PC-3 (cell line): Measurements from ENCODE around the gene MANBA.
"Not testable (repeated sequence)": the region's sequence is repeated elsewhere in the genome, so short reads cannot be mapped to it uniquely, and the experiment has no call there.

Experiments used
- EZH2phosphoT487 ChIP-seq: fragments of 300-600 bp; sonication (generic); IDR thresholded peaks from 2 replicates; pipeline ENCODE4 v1.6.1; 2018; ENCODE audit warnings: mild to moderate bottlenecking, antibody characterized with exemption, low read length, borderline replicate concordance
- TF ChIP-seq, protein P1 (sequence below): fragments of 300-600 bp; sonication (generic); conservative IDR thresholded peaks from 2 replicates; pipeline ENCODE4 v1.5.1; 2017; ENCODE audit warnings: antibody characterized with exemption, low read depth, mild to moderate bottlenecking, low read length

DNA sequence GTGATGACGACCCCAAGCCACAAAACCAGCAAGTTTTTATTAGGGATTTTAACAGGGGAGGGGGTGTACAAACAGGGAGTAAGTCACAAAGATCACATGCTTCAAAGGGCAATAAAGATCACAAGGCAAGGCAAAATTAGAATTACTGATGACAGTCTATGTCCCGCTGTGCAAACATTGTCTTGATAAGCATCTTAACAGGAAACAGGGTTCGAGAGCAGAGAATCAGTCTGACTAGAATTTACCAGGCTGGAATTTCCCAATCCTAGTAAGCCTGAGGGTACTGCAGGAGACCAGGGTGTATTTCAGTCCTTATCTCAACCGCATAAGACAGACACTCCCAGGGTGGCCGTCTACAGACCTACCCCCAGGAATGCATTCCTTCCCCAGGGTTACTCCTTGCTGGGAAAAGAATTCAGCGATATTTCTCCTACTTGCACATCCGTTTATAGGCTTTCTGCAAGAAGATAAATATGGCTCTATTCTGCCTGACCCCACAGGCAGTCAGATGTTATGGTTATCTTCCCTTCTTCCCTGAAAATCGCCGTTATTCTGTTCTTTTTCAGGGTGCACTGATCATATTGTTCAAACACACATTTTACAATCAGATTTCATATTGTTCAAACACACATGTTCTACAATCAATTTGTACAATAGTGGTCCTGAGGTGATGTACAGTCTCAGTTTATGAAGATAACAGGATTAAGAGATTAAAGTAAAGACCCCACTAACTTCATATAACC lies 41.8 kb downstream of the MANBA start:
- TF ChIP-seq EZH2phosphoT487: not testable (repeated sequence)
- TF ChIP-seq, protein P1, sequence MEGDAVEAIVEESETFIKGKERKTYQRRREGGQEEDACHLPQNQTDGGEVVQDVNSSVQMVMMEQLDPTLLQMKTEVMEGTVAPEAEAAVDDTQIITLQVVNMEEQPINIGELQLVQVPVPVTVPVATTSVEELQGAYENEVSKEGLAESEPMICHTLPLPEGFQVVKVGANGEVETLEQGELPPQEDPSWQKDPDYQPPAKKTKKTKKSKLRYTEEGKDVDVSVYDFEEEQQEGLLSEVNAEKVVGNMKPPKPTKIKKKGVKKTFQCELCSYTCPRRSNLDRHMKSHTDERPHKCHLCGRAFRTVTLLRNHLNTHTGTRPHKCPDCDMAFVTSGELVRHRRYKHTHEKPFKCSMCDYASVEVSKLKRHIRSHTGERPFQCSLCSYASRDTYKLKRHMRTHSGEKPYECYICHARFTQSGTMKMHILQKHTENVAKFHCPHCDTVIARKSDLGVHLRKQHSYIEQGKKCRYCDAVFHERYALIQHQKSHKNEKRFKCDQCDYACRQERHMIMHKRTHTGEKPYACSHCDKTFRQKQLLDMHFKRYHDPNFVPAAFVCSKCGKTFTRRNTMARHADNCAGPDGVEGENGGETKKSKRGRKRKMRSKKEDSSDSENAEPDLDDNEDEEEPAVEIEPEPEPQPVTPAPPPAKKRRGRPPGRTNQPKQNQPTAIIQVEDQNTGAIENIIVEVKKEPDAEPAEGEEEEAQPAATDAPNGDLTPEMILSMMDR: not testable (repeated sequence)
